Peyer's patch (tissue), 4 donors: ENCODE measurements around the gene PDE4D.

Source experiments
- CTCF ChIP-seq, 6 experiments: fragments of 450-650 bp in 4 of 6; fragments of 200-600 bp in 2 of 6; sonication (generic) in 1 of 6; IDR thresholded peaks; one replicate each; pipeline ENCODE4 v1.5.1; 2017 to 2019; ENCODE audit warnings: antibody characterized with exemption in 6 of 6, mild to moderate bottlenecking in 3 of 6, moderate library complexity in 1 of 6
- POLR2A ChIP-seq, 2 donors: fragments of 450-650 bp; IDR thresholded peaks; one replicate each; pipeline ENCODE4 v1.5.1; 2017; ENCODE audit warnings: antibody characterized with exemption in 2 of 2, mild to moderate bottlenecking in 2 of 2, moderate library complexity in 2 of 2

GRCh38 chr5:59845730-59846129 lies 47.8 kb downstream of the PDE4D start:
- TF ChIP-seq CTCF (IDR thresholded peaks at IDR 0.05) (no peak), POLR2A (IDR thresholded peaks at IDR 0.05) (no peak)
